Stimulated activated naive B cell treated with anti-CD40 and anti-IgM and Interleukin-4, amounts not matched to agents 10 μg/mL and 1 μg/mL and 100 μg/mL, for 72 hours (primary cell): ENCODE measurements around the gene BID.
A peak's percentile ranks its signal among the peaks of the same experiment; 100 is the strongest.

Experiments
- ATAC-seq, 2 donors: fragments of 150-1000 bp; cut with Tn5 transposase; replicated peaks; 2 replicates each; pipeline ENCODE4 v1.10.0; 2021; ENCODE audit warnings: moderate library complexity in 1 of 2
- DNase-seq: peaks from one replicate; pipeline ENCODE4 v3.0.0; 2021
- H3K27ac Mint-ChIP-seq: one replicate; pipeline ENCODE4 v1.8.0; 2022; ENCODE audit warnings: mild to moderate bottlenecking, mixed read lengths
- H3K27me3 Mint-ChIP-seq, 2 donors: one replicate each; pipeline ENCODE4 v1.8.0; 2022; ENCODE audit warnings: mixed read lengths in 2 of 2
- H3K36me3 Mint-ChIP-seq, 2 donors: one replicate each; pipeline ENCODE4 v1.8.0; 2022; ENCODE audit warnings: mixed read lengths in 2 of 2, mild to moderate bottlenecking in 1 of 2
- H3K4me1 Mint-ChIP-seq, 2 donors: one replicate each; pipeline ENCODE4 v1.8.0; 2022; ENCODE audit warnings: mixed read lengths in 2 of 2, mild to moderate bottlenecking in 1 of 2
- H3K4me3 Mint-ChIP-seq, 2 donors: one replicate each; pipeline ENCODE4 v1.8.0; 2022; ENCODE audit warnings: mild to moderate bottlenecking in 2 of 2, mixed read lengths in 2 of 2, moderate library complexity in 1 of 2
- H3K9me3 Mint-ChIP-seq, 2 donors: one replicate each; pipeline ENCODE4 v1.8.0; 2022; ENCODE audit warnings: mixed read lengths in 2 of 2, mild to moderate bottlenecking in 1 of 2

The BID gene

DNA sequence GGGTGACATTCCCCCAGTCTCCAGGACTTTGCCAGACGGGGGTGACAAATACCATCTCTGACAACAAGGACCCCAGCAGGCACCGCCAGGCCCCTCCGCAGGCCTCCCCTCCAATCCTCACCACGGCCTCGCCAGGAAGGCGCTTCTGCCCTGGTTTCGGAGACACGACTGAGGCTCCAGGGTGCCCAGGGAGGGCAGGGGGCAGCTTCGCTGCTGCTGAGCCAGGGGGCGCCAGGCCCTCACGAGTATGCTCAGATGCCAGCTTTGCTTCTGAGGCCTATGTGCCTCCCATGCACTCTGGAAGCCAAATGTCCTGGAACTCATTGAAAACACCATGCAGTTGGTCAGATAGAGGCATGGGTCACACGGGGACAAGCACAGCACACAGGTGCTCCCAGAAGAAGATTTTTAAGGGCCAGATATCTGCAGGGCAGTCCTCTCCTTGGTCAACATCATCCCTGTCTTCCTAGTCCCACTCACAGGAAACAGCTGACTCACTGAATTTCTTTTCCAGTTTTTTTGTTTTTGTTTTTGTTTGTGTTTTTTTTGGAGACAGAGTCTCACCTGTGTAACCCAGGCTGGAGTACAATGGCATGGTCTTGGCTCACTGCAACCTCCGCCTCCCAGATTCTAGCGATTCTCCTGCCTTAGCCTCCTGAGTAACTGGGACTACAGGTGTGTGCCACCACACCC lies 19.9 kb downstream of the BID start:
- DNase-seq: no peak
- H3K36me3 Mint-ChIP-seq: peaks cover 38 to 54% of the 10 kb centered on the region in 2 donors
- H3K27ac Mint-ChIP-seq: peak overlapping the region; percentile 89

DNA sequence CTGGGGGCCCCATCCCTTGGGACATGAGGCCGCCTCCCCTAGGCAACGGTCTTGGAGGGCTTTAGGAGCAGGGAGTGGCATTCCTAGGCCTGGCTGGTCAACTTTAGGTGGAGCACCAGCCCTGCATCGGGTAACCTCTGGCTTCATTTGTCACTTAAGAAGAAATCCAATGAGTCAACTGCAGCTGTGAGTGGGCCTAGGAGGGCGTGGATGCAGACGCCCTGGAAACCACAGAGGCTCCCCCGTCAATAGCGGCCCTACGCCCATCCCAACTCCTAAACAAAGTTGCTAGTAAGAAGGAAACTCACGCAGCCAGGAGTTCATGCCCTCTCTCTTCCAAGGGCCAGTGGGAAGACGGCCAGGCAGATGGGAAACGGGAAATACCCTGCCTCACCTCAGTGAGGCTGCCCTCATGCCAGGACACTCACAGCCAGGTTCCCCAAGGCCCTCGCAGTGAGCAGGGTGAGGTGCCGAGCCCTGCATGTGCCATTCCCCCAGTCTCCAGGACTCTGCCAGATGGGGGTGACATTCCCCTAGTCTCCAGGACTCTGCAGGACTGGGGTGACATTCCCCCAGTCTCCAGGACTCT lies 20.8 kb downstream of the BID start:
- Mint-ChIP-seq H3K9me3 (no peaks in the 10 kb centered on the region), H3K27me3 (no peaks in the 10 kb centered on the region), H3K27ac (peak overlapping the region; percentile 37), H3K36me3 (peaks cover 35 to 55% of the 10 kb centered on the region in 2 donors), H3K4me3 (no peak overlapping the region), H3K4me1 (peaks cover 23 to 33% of the 10 kb centered on the region in 2 donors)
- ATAC-seq: peak in 1 of 2 donors; percentile 21
- no peak for DNase-seq

More for the DNA sequence above, 19.9 kb downstream of the BID start:
- no peaks in the 10 kb centered on the region for H3K9me3 Mint-ChIP-seq
- ATAC-seq: peak in 1 of 2 donors; percentile 39
- H3K4me1 Mint-ChIP-seq: peaks cover 25 to 36% of the 10 kb centered on the region in 2 donors
- no peaks in the 10 kb centered on the region for H3K27me3 Mint-ChIP-seq
- peak overlapping the region in 1 of 2 donors; percentile 4 for H3K4me3 Mint-ChIP-seq

DNA sequence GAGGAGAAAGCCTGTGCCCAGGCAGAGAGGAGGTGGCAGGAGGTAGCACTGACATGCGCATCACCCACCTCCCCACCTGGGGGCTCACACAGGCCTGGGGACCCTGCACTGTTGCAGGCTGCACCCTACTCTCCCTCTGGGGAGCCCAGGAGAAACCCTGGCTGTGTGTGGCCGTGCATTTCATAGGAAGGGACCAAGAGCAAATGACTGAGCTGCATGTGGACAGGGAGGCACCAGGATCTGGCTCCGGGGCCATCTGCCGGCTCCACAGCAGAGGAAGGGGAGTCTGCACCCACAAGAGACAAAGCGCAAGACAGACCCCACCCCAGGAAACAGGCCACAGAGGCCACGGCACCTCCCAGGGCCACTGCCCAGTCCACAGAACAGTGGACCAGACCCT lies 22.7 kb downstream of the BID start:
- Mint-ChIP-seq H3K9me3 (no peaks in the 10 kb centered on the region), H3K36me3 (peaks cover 38 to 56% of the 10 kb centered on the region in 2 donors), H3K4me1 (peaks cover 22 to 23% of the 10 kb centered on the region in 2 donors), H3K4me3 (no peak overlapping the region), H3K27me3 (no peaks in the 10 kb centered on the region), H3K27ac (peak overlapping the region; percentile 31)
- ATAC-seq (peak in 1 of 2 donors; percentile 17), DNase-seq (no peak)

DNA sequence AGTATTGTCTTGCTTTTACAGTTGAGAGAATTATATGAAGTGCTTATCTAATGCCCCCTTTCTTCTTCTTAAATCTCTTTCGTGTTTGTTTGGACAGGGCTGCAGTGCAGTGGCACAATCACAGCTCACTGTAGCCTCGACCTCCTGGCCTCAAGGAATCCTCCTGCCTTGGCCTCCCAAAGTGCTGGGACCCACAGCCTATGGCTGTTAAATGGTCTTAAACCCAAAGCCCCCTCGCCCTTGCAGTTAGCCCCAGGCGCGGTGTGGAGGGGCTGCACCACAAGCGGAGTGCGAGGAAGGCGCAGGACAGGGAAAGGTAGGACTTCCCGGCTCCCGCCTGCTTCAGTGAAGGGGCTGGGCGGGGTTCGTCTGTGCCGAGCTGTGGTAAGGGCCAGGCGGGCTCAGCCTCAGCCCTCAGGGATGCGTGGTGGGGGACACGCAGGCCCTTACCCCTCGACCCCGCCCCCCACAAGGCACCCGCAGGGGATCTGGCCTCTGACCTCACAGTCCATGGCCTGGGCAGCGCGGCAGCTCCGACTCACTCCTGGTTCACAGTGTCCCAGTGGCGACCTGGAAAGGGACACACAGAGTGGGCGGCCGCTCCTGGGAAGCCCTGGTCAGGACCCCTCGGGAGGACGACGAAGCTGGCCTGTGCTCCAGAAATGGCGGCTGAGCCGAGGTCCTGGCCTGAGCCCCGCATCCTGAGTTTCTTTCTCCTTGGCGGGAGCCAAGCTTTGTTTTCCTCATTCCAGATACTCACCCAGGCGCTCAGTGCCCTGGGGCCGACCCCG lies 24.5 kb downstream of the BID start:
- H3K27ac Mint-ChIP-seq: peak overlapping the region; percentile 31
- ATAC-seq (no peak), DNase-seq (no peak)
- no peaks in the 10 kb centered on the region for H3K9me3 Mint-ChIP-seq
- H3K27me3 Mint-ChIP-seq: no peaks in the 10 kb centered on the region
- no peak overlapping the region for H3K4me3 Mint-ChIP-seq
- peaks cover 10 to 21% of the 10 kb centered on the region in 2 donors for H3K4me1 Mint-ChIP-seq
- H3K36me3 Mint-ChIP-seq: peaks cover 41 to 51% of the 10 kb centered on the region in 2 donors

DNA sequence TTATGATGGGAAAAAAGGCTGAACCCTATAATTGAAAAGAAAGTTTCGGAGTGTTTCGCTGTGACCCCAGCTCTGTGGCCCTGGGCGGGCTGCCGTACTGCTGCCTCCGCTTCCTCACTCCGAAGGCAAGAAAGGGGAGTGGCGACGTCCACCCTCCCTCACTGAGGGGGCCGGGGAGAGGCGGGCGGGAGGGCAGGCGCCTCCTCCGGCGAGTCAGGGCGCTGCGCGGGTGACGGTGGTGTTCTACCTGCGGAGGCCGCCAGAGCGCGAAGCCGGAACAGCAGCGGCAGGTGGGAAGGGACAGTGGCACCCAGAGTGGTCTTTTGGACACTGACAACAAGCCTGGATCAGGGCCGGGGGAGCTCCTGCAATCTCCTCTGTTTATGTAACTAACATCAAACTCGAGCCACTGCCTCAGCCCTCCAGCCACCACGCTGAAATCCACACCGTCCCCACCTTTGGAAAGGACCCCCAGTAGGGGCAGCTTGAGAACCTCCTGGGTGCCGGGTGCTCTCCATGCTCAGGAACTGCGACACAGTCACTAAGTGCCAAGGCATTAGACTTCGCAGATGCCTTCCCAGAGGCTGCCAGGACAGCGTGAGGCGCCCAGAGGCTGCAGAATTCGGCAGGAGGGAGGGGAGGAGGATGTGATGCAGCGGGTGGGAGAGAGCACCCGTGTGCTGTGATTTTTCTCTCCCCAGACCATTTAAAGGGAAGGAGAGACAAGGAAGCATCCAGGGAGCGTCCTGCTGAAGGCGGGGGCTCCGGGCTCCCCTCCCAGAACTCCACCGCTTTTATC lies 25.5 kb downstream of the BID start:
- no peak overlapping the region for H3K27ac Mint-ChIP-seq

DNA sequence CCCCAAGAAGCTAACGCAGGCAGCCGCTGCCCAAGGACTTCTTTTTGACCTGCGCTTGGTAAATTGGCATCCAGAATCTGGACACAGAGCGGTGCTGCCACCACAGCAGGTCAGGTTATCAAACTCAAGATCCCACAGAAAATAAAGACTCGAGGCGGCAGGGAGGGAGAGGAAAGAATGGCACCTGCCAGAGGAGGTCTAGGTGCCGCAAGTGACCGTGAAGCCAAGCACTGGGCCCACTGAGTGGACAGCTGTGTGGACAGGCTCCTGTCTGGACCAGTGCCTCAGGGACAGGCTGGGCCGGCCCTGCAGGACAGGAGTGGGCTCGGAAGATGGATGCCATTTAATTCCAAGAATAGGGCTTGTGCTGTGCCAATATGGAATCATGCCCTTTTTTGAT lies 27.4 kb downstream of the BID start:
- ATAC-seq (no peak), DNase-seq (no peak)
- H3K4me1 Mint-ChIP-seq: peaks cover 18 to 24% of the 10 kb centered on the region in 2 donors
- H3K27ac Mint-ChIP-seq: no peak overlapping the region
- no peaks in the 10 kb centered on the region for H3K9me3 Mint-ChIP-seq
- H3K4me3 Mint-ChIP-seq: no peak overlapping the region
- H3K27me3 Mint-ChIP-seq: no peaks in the 10 kb centered on the region
- H3K36me3 Mint-ChIP-seq: peaks cover 45 to 51% of the 10 kb centered on the region in 2 donors

More for the DNA sequence above, 25.5 kb downstream of the BID start:
- no peak overlapping the region for H3K4me3 Mint-ChIP-seq
- ATAC-seq (no peak), DNase-seq (no peak)
- no peaks in the 10 kb centered on the region for H3K27me3 Mint-ChIP-seq
- no peaks in the 10 kb centered on the region for H3K9me3 Mint-ChIP-seq
- H3K36me3 Mint-ChIP-seq: peaks cover 41 to 51% of the 10 kb centered on the region in 2 donors
- peaks cover 10 to 19% of the 10 kb centered on the region in 2 donors for H3K4me1 Mint-ChIP-seq

DNA sequence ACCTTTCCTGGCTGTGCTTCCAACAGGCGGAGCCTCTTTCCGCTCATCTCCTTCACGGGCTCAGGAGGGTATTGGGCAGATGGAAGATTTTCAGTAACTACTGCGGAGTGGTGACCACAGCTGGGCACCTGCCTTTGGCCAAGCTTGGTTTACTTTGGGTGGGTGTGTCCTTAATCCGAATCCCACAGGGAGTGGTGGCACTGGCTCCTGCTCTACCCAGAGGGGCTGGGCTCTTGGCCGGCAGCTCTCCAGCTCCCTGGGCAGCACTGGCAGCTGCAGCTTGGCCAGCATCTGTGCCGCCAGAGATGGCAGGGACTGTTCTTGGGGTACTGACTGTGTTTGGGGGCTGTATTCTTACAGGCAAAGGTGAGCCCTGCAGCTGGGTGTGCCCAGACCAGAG lies 29.8 kb downstream of the BID start:
- H3K27ac Mint-ChIP-seq: peak overlapping the region; percentile 82
- H3K4me1 Mint-ChIP-seq: peaks cover 17 to 27% of the 10 kb centered on the region in 2 donors
- DNase-seq (no peak), ATAC-seq (no peak)
- H3K36me3 Mint-ChIP-seq: peaks cover 50 to 51% of the 10 kb centered on the region in 2 donors
- no peaks in the 10 kb centered on the region for H3K9me3 Mint-ChIP-seq
- no peak overlapping the region for H3K4me3 Mint-ChIP-seq
- no peaks in the 10 kb centered on the region for H3K27me3 Mint-ChIP-seq

DNA sequence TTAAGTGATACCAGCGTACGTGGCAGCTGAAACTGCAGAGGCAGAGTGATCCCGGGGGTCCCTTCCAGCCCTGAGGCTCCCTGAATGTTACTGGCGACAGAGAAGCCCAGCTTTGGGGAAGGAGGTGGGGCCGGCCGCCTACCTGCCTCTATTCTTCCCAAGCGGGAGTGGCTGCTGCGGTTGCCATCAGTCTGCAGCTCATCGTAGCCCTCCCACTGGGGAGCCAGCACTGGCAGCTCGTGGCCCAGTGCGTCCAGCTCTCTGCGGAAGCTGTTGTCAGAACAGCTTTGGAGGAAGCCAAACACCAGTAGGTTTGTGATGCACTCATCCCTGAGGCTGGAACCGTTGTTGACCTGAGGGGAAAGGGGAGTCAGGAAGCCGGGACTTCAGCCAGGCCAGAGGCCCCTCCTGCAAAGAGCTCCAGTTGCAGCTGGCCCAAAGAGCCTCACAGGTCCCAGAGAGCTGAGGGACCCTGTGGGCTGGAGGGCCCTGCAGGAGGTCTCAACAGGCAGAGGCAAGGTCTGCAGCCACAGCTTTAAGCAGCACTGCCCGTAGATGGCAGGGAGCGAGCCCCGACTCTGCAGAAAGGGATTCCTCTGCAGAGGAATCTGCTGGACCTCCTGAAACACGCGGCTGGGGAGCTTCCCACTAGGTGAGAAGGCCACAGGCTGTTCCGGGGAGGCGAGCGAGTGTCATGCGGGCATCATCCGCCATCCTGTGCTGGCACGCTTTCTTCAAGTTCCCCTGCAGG lies 30.4 kb downstream of the BID start:
- H3K4me1 Mint-ChIP-seq: peaks cover 17 to 27% of the 10 kb centered on the region in 2 donors
- no peaks in the 10 kb centered on the region for H3K9me3 Mint-ChIP-seq
- peaks cover 52 to 53% of the 10 kb centered on the region in 2 donors for H3K36me3 Mint-ChIP-seq
- ATAC-seq (no peak), DNase-seq (no peak)
- no peaks in the 10 kb centered on the region for H3K27me3 Mint-ChIP-seq
- peak overlapping the region; percentile 37 for H3K27ac Mint-ChIP-seq
- no peak overlapping the region for H3K4me3 Mint-ChIP-seq

DNA sequence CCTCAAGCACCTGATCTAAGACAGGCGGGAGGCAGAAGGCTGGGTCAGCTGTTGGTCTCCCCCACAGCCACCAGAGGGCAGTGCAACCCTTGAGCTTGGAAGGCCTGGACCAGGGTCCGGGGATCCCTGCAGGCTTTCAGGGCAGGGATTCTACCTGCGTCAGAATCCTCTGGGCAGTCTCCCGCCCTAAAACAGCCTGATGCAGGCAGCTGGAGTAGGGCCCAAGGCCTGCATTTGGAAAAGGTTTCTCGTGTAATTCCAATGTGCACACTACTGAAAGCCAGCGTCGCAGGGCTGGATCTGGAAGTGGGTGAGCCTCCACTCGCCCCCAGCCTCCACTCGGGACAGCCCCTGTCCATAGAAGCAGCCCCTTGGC lies 31.8 kb downstream of the BID start:
- H3K4me1 Mint-ChIP-seq: peaks cover 17 to 27% of the 10 kb centered on the region in 2 donors
- no peaks in the 10 kb centered on the region for H3K27me3 Mint-ChIP-seq
- no peaks in the 10 kb centered on the region for H3K9me3 Mint-ChIP-seq
- H3K36me3 Mint-ChIP-seq: peaks cover 59 to 64% of the 10 kb centered on the region in 2 donors
- H3K4me3 Mint-ChIP-seq: peak overlapping the region in 1 of 2 donors; percentile 36
- ATAC-seq (peak; percentile 81 to 86), DNase-seq (peak; percentile 73)
- H3K27ac Mint-ChIP-seq: peak overlapping the region; percentile 83

DNA sequence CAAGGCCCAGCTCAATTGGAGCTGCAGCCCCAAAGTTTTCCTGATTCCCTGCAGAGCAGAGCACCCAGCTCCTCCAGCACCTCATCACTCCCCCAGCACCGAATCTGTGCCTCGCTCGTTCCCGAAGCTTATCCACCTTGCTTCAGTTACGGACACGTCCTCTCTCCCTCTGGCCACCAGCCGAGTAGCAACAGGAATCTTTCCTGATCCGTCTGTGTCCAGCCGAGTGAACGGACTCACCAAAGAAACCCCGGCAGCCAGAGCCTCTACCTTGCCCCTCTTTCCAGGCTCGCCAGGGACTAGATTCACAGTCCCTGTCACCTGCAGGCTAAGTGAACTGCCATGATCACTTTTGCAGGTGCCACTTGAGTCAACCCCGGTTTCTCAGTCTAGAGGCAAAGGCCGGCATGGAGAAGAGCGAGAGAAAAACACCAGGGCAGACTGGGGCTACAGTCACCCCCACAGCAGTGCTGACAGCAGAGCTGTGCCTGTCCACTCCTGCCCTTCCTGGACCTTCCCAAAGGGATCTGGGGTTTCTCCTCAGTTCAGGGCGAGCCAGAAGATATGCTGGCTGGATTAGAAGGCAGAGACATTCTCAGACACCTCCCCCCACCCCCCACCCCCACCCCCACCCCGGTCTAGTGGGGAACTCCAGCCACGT lies 32.3 kb downstream of the BID start:
- DNase-seq: no peak
- Mint-ChIP-seq H3K4me1 (peaks cover 17 to 27% of the 10 kb centered on the region in 2 donors), H3K9me3 (no peaks in the 10 kb centered on the region), H3K36me3 (peaks cover 62 to 68% of the 10 kb centered on the region in 2 donors), H3K4me3 (peak overlapping the region in 1 of 2 donors; percentile 48), H3K27me3 (no peaks in the 10 kb centered on the region), H3K27ac (peak overlapping the region; percentile 84)
- ATAC-seq: no peak

DNA sequence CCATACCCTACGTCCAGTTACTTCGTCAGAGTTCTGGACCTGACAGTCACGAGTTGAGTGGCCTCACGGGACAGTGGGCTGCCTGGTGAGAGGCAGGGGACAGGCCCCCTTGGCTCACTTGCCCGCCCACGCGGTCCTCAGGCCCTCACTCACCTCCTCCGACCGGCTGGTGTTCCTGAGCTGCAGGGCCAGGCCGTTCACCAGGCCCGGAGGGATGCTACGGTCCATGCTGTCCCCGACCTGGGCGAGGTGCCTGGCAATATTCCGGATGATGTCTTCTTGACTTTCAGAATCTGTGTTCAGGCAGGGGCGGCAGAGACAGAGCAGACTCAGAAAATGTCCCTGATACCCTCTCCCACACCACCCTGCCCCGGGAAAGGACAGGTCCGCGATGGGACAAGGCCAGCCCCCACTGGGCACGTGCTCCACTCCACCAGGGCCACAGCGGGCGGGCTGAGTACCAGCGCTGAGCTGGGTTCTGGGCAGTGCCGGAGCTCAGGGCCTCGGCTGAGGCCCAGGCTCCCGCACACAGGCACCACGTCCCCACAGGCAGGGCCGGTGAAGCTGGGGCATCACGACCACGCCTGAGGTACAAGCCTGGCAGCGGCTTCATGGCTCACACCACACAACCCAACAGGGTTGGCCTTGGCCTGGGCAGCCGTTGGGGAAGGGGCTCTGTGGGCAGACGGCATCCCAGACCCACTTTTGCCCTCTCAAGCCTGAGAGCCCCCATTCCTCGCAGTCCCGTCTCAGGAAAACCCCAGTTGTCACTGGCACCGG lies 34.9 kb downstream of the BID start:
- Mint-ChIP-seq H3K4me3 (peak overlapping the region in 1 of 2 donors; percentile 21), H3K27me3 (no peaks in the 10 kb centered on the region), H3K9me3 (no peaks in the 10 kb centered on the region), H3K4me1 (peaks cover 13 to 26% of the 10 kb centered on the region in 2 donors), H3K36me3 (peaks cover 50 to 57% of the 10 kb centered on the region in 2 donors), H3K27ac (peak overlapping the region; percentile 85)
- DNase-seq: no peak
- ATAC-seq: no peak

DNA sequence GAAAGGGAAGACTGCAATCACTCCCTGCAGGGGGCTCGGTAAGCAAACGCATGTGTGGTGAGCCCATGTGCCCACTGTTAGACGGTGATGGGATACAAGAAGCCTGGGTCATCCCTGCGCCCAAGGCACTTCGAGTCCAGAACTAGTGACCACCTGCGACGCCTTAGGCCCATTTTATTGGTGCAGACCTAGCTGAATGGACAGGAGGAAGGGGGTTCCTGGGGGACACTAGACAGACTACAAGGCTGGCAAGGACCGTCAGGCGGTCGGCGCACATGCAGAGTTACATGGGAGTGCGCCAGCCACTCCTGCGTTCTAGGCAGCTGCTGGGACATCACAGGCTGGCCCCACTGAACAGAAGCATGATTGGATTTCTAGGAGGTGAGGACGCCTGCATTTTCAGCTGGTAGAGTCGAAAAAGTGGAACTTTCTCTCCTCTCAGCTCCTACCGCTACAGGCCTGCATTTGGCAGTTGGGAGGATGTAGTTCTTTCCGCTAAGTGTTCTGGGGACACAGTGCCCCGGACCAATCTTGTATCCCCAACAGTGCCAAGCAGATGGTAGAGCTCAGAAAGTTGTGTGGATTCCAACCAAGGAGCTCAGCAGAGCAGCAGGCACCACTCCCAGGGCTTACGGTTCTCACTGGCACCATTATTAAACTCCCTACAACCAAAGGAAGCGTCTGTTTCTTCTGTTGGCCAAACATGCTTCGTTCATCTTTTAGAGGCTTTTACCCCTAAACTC lies 35.7 kb downstream of the BID start:
- Mint-ChIP-seq H3K9me3 (no peaks in the 10 kb centered on the region), H3K4me3 (no peak overlapping the region), H3K36me3 (peaks cover 52 to 59% of the 10 kb centered on the region in 2 donors), H3K27ac (peak overlapping the region; percentile 62), H3K27me3 (no peaks in the 10 kb centered on the region), H3K4me1 (peaks cover 16 to 28% of the 10 kb centered on the region in 2 donors)
- no peak for DNase-seq
- ATAC-seq: no peak
